CD8-positive, alpha-beta memory T cell (primary cell): Measurements from ENCODE around the gene UBE4B. TPM values are rescaled to one million over a fixed set of nuclear protein-coding genes. Genes with fewer than 3 reads are reported as not detected.

Experiments
- CTCF ChIA-PET: fragments of 350-600 bp; sonication (Branson Sonifier 250); formaldehyde crosslinking; loops from one replicate; lab custom pipeline; 2021; ENCODE audit warnings: antibody characterized with exemption; lab: Charles Lee
- POLR2A ChIA-PET: fragments of 350-600 bp; sonication (Branson Sonifier 250); formaldehyde crosslinking; loops from one replicate; lab custom pipeline; 2021; ENCODE audit warnings: antibody characterized with exemption; lab: Charles Lee
- DNase-seq, 5 donors: peaks; one replicate each; pipeline versions ENCODE4 v3.0.0 to v3.0.0-alpha.2; 2020 to 2022; ENCODE audit warnings: mixed read lengths in 1 of 5
- H3K27ac ChIP-seq: one replicate; pipeline ENCODE4 v1.7.0; 2013; ENCODE audit warnings: low read depth, mild to moderate bottlenecking, low read length, moderate library complexity
- H3K27me3 ChIP-seq: 2 replicates; pipeline ENCODE4 v1.7.0; 2013; ENCODE audit warnings: low read length, mild to moderate bottlenecking; ENCODE audit not compliant: insufficient read depth, poor library complexity, severe bottlenecking
- H3K36me3 ChIP-seq: 2 replicates; pipeline ENCODE4 v1.7.0; 2013; ENCODE audit warnings: mild to moderate bottlenecking, low read length, moderate library complexity; ENCODE audit not compliant: insufficient read depth
- H3K4me1 ChIP-seq: 2 replicates; pipeline ENCODE4 v1.7.0; 2013; ENCODE audit warnings: mild to moderate bottlenecking, low read length, moderate library complexity; ENCODE audit not compliant: insufficient read depth
- H3K4me3 ChIP-seq: 2 replicates; pipeline ENCODE4 v1.7.0; 2013; ENCODE audit warnings: mild to moderate bottlenecking, low read length
- H3K9me3 ChIP-seq: 2 replicates; pipeline ENCODE4 v1.7.0; 2013; ENCODE audit warnings: mild to moderate bottlenecking, low read length
- H3K27ac Mint-ChIP-seq, 8 donors: one replicate each; pipeline ENCODE4 v1.8.0; 2020 to 2021; ENCODE audit warnings: mixed read lengths in 8 of 8, mild to moderate bottlenecking in 6 of 8, inconsistent platforms in 3 of 8, moderate library complexity in 3 of 8
- H3K27me3 Mint-ChIP-seq, 2 donors: one replicate each; pipeline ENCODE4 v1.8.0; 2020 to 2021; ENCODE audit warnings: mixed read lengths in 2 of 2, mild to moderate bottlenecking in 1 of 2, moderate library complexity in 1 of 2
- H3K36me3 Mint-ChIP-seq, 3 donors: one replicate each; pipeline ENCODE4 v1.8.0; 2020 to 2021; ENCODE audit warnings: mixed read lengths in 3 of 3, inconsistent platforms in 1 of 3, mild to moderate bottlenecking in 1 of 3
- H3K4me1 Mint-ChIP-seq, 3 donors: one replicate each; pipeline ENCODE4 v1.8.0; 2020 to 2021; ENCODE audit warnings: mixed read lengths in 3 of 3, inconsistent platforms in 1 of 3, mild to moderate bottlenecking in 1 of 3
- H3K4me3 Mint-ChIP-seq, 7 donors: one replicate each; pipeline ENCODE4 v1.8.0; 2020 to 2021; ENCODE audit warnings: mixed read lengths in 7 of 7, mild to moderate bottlenecking in 6 of 7, moderate library complexity in 4 of 7, inconsistent platforms in 2 of 7
- H3K9me3 Mint-ChIP-seq, 5 donors: one replicate each; pipeline ENCODE4 v1.8.0; 2020 to 2022; ENCODE audit warnings: mixed read lengths in 5 of 5, mild to moderate bottlenecking in 3 of 5, moderate library complexity in 2 of 5, inconsistent platforms in 1 of 5
- polyA plus RNA-seq: library from polyadenylated mRNA; unstranded; fragments of 300-500 nt; fragmentation: Illumina TruSeq; gene quantifications from one replicate; pipeline ENCODE4 v1.2.3, GENCODE V29; 2021
- total RNA-seq, 2 experiments: library from RNA; stranded (reverse); gene quantifications; one replicate each; pipeline ENCODE4 v1.2.3, GENCODE V29; 2021

The UBE4B gene
- total and polyA plus RNA-seq, 3 experiments from 2014 or later = 13.7 to 40.6 (median 35.7) TPM

DNA sequence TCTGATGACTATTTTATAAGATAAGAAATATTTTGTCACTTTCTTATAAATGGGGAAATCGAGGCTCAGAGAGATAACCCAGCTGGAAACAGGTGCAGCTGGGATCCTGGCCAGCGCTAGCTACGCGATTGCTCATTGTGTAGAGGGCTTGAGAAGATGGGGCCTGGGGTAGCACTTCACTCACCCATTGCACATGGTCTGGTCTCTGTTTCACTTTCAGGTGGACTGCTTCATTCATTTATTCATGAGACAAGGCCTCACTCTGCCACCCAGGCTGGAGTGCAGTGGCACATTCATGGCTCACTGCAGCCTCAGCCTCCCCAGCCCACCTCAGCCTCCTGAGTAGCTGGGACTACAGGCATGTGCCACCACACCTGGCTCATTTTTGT is 23.8 kb downstream of the UBE4B start:
- no peak overlapping the region for H3K27ac ChIP-seq
- H3K36me3 ChIP-seq = no peaks in the 10 kb centered on the region
- no peak overlapping the region for H3K27ac Mint-ChIP-seq
- H3K4me3 ChIP-seq = no peak overlapping the region
- CTCF ChIA-PET = interaction anchor here (1.9 kb wide), 1 partner anchor 10 kb away, joined by 5 read pairs; no protein-coding TSS in a partner anchor
- H3K4me1 ChIP-seq = no peaks in the 10 kb centered on the region
- no peaks in the 10 kb centered on the region for H3K9me3 Mint-ChIP-seq
- no peak for DNase-seq
- H3K4me3 Mint-ChIP-seq = no peak overlapping the region
- no peaks in the 10 kb centered on the region for H3K27me3 ChIP-seq
- POLR2A ChIA-PET = no interaction called here
- H3K4me1 Mint-ChIP-seq = peaks cover 15 to 38% (median 33%) of the 10 kb centered on the region in 3 donors
- H3K9me3 ChIP-seq = no peaks in the 10 kb centered on the region
- H3K27me3 Mint-ChIP-seq = no peaks in the 10 kb centered on the region
- peaks cover 0 to 57% (median 10%) of the 10 kb centered on the region in 3 donors for H3K36me3 Mint-ChIP-seq

- no peak overlapping the region for H3K27ac Mint-ChIP-seq
- Histone ChIP-seq H3K36me3 (no peaks in the 10 kb centered on the region), H3K4me3 (no peak overlapping the region), H3K27ac (no peak overlapping the region), H3K9me3 (no peaks in the 10 kb centered on the region), H3K4me1 (no peaks in the 10 kb centered on the region), H3K27me3 (no peaks in the 10 kb centered on the region)
- POLR2A ChIA-PET = no interaction called here
- peaks cover 13 to 31% (median 26%) of the 10 kb centered on the region in 3 donors for H3K4me1 Mint-ChIP-seq
- no peak for DNase-seq
- no peaks in the 10 kb centered on the region for H3K9me3 Mint-ChIP-seq
- CTCF ChIA-PET = no interaction called here
- no peaks in the 10 kb centered on the region for H3K27me3 Mint-ChIP-seq
- H3K36me3 Mint-ChIP-seq = peaks cover 0 to 50% (median 10%) of the 10 kb centered on the region in 3 donors
- H3K4me3 Mint-ChIP-seq = no peak overlapping the region
These were observed 24.6 kb downstream of the UBE4B start for GRCh38 chr1:10057343-10057742.

GRCh38 chr1:10057796-10058195 is 25.0 kb downstream of the UBE4B start:
- Histone ChIP-seq H3K27ac (no peak overlapping the region), H3K27me3 (no peaks in the 10 kb centered on the region), H3K4me3 (no peak overlapping the region), H3K9me3 (no peaks in the 10 kb centered on the region), H3K36me3 (no peaks in the 10 kb centered on the region), H3K4me1 (no peaks in the 10 kb centered on the region)
- peak overlapping the region in 2 of 8 donors; percentile 22 to 25 for H3K27ac Mint-ChIP-seq
- H3K4me1 Mint-ChIP-seq = peaks cover 10 to 28% (median 25%) of the 10 kb centered on the region in 3 donors
- H3K9me3 Mint-ChIP-seq = no peaks in the 10 kb centered on the region
- ChIA-PET POLR2A (interaction anchor here (0.5 kb wide), 1 partner anchor 208 kb away, joined by 3 read pairs; no protein-coding TSS in a partner anchor), CTCF (no interaction called here)
- H3K4me3 Mint-ChIP-seq = no peak overlapping the region
- no peak for DNase-seq
- H3K36me3 Mint-ChIP-seq = peaks cover 0 to 46% (median 10%) of the 10 kb centered on the region in 3 donors
- H3K27me3 Mint-ChIP-seq = no peaks in the 10 kb centered on the region

GRCh38 chr1:10059342-10059718 is 26.6 kb downstream of the UBE4B start:
- Histone ChIP-seq H3K27me3 (no peaks in the 10 kb centered on the region), H3K4me1 (no peaks in the 10 kb centered on the region), H3K27ac (no peak overlapping the region), H3K4me3 (no peak overlapping the region), H3K9me3 (no peaks in the 10 kb centered on the region), H3K36me3 (no peaks in the 10 kb centered on the region)
- Mint-ChIP-seq H3K4me3 (no peak overlapping the region), H3K9me3 (no peaks in the 10 kb centered on the region), H3K36me3 (peaks cover 0 to 43% (median 10%) of the 10 kb centered on the region in 3 donors), H3K27me3 (no peaks in the 10 kb centered on the region), H3K4me1 (peaks cover 13 to 33% (median 27%) of the 10 kb centered on the region in 3 donors), H3K27ac (no peak overlapping the region)
- ChIA-PET CTCF (no interaction called here), POLR2A (no interaction called here)
- DNase-seq = no peak

GRCh38 chr1:10060311-10061100 is 27.7 kb downstream of the UBE4B start:
- Histone ChIP-seq H3K27me3 (no peaks in the 10 kb centered on the region), H3K4me1 (no peaks in the 10 kb centered on the region), H3K27ac (no peak overlapping the region), H3K4me3 (no peak overlapping the region), H3K9me3 (no peaks in the 10 kb centered on the region), H3K36me3 (no peaks in the 10 kb centered on the region)
- Mint-ChIP-seq H3K27ac (no peak overlapping the region), H3K9me3 (no peaks in the 10 kb centered on the region), H3K4me1 (peaks cover 16 to 39% (median 29%) of the 10 kb centered on the region in 3 donors), H3K27me3 (no peaks in the 10 kb centered on the region), H3K4me3 (no peak overlapping the region), H3K36me3 (peaks cover 0 to 38% (median 11%) of the 10 kb centered on the region in 3 donors)
- DNase-seq = no peak
- ChIA-PET CTCF (no interaction called here), POLR2A (no interaction called here)

DNA sequence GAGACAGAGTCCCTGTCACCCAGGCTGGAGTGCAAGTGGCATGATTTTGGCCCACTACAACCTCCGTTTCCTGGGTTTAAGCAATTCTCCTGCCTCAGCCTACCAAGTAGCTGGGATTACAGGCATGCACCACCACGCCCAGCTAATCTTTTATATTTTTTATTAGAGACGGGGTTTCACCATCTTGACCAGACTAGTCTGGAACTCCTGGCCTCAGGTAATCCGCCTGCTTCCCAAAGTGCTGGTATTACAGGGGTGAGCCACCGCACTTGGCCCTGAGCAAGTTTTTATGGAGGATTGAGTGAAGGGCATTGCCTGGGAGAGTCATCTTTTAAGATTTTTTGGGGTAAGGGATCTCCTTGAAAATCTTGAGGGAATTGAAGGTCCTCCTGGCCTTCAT is 28.5 kb downstream of the UBE4B start:
- Histone ChIP-seq H3K4me3 (no peak overlapping the region), H3K36me3 (no peaks in the 10 kb centered on the region), H3K27me3 (no peaks in the 10 kb centered on the region), H3K4me1 (no peaks in the 10 kb centered on the region), H3K9me3 (no peaks in the 10 kb centered on the region), H3K27ac (no peak overlapping the region)
- no peak overlapping the region for H3K27ac Mint-ChIP-seq
- no peak for DNase-seq
- no peaks in the 10 kb centered on the region for H3K9me3 Mint-ChIP-seq
- H3K4me1 Mint-ChIP-seq = peaks cover 16 to 33% (median 29%) of the 10 kb centered on the region in 3 donors
- peaks cover 0 to 35% (median 11%) of the 10 kb centered on the region in 3 donors for H3K36me3 Mint-ChIP-seq
- H3K4me3 Mint-ChIP-seq = no peak overlapping the region
- CTCF ChIA-PET = no interaction called here
- POLR2A ChIA-PET = no interaction called here
- no peaks in the 10 kb centered on the region for H3K27me3 Mint-ChIP-seq

- Mint-ChIP-seq H3K27me3 (no peaks in the 10 kb centered on the region), H3K27ac (peak overlapping the region in 2 of 8 donors; percentile 10 to 12), H3K9me3 (no peaks in the 10 kb centered on the region), H3K4me1 (peaks cover 17 to 26% (median 24%) of the 10 kb centered on the region in 3 donors), H3K4me3 (no peak overlapping the region), H3K36me3 (peaks cover 0 to 25% (median 7%) of the 10 kb centered on the region in 3 donors)
- no peaks in the 10 kb centered on the region for H3K27me3 ChIP-seq
- ChIA-PET POLR2A (no interaction called here), CTCF (no interaction called here)
- H3K4me3 ChIP-seq = no peak overlapping the region
- no peak overlapping the region for H3K27ac ChIP-seq
- H3K4me1 ChIP-seq = no peaks in the 10 kb centered on the region
- DNase-seq = no peak
- no peaks in the 10 kb centered on the region for H3K9me3 ChIP-seq
- no peaks in the 10 kb centered on the region for H3K36me3 ChIP-seq
These were observed 31.1 kb downstream of the UBE4B start for GRCh38 chr1:10063878-10064277.
